Measurements from ENCODE around the gene QPCT.
A peak's percentile ranks its signal among the peaks of the same experiment; 100 is the strongest.

The QPCT gene

DNA sequence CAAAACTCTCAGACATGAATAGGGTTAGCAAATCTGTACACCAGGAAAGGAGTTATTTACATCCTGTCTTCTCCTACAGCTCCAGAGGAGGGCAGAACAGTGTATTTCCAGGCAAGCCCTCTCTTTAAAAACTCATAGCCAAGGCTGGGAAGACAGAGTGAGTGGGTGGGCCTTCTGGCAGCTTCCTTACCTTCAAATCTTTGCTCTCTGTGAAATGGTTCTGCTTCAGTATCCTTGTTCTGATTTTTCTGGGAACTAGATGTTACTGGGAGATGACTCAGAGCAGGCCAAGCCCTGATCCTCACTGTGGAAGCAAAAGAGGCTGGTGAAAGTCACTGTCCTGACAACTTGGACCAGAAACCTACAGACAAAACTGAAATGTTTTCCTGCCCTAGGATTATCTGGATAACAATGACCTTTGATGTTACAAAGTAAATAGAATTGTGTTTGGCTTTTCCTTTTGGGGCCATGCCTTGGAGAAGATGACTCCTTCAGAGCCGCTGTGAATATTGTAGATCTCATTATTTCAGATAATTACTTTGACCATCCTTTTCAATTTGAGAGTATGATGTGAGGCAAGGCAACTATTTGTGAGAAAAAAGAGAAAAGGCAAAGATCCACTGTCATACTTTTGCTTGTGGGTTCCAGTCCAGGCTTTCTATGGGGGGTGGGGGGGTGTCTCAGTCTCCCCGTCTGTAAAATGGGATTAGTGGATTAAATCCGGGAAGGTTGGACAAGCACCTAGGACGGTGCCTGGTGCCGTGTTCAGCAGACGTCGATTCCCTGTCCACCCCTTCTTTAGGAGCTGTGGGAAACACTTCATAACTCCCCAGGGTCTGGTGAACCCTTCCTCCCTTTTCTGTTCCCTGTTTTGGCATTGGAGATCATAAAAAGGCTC, 644 bp upstream of the QPCT start:
- H3K4me3 ChIP-seq (ENCODE audit: low read depth, low read length) = no peak overlapping the region
- TF ChIP-seq, protein P1, sequence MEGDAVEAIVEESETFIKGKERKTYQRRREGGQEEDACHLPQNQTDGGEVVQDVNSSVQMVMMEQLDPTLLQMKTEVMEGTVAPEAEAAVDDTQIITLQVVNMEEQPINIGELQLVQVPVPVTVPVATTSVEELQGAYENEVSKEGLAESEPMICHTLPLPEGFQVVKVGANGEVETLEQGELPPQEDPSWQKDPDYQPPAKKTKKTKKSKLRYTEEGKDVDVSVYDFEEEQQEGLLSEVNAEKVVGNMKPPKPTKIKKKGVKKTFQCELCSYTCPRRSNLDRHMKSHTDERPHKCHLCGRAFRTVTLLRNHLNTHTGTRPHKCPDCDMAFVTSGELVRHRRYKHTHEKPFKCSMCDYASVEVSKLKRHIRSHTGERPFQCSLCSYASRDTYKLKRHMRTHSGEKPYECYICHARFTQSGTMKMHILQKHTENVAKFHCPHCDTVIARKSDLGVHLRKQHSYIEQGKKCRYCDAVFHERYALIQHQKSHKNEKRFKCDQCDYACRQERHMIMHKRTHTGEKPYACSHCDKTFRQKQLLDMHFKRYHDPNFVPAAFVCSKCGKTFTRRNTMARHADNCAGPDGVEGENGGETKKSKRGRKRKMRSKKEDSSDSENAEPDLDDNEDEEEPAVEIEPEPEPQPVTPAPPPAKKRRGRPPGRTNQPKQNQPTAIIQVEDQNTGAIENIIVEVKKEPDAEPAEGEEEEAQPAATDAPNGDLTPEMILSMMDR (IDR thresholded peaks at IDR 0.05; ENCODE audit: borderline replicate concordance, insufficient read depth, low read depth, low read length) = 0 out of 2 replicates have a peak, but pooled peaks have one; percentile 12

DNA sequence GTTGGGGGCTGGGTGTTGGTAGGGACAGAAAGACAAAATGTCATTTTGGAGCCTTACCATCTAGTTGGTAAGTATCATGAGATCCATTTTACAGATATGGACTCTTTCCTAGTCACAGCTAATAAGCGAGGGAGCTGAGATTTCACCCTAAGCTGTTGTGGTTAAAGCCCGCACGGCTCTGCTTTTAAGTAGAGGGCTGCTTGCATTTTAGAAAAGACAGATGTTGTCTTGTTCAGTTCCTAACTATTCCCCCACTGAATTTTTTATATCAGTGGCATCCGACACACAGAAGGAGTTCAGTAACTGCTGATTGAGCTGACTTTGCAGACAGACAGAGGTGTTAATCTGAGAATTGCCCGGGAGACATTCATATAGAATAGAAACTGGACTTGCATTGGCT, 3.7 kb downstream of the QPCT start:
- H3K4me3 ChIP-seq (ENCODE audit: low read depth, low read length) = no peak overlapping the region
- TF ChIP-seq, protein P1 (IDR thresholded peaks at IDR 0.05; ENCODE audit: borderline replicate concordance, insufficient read depth, low read depth, low read length) = no peak

DNA sequence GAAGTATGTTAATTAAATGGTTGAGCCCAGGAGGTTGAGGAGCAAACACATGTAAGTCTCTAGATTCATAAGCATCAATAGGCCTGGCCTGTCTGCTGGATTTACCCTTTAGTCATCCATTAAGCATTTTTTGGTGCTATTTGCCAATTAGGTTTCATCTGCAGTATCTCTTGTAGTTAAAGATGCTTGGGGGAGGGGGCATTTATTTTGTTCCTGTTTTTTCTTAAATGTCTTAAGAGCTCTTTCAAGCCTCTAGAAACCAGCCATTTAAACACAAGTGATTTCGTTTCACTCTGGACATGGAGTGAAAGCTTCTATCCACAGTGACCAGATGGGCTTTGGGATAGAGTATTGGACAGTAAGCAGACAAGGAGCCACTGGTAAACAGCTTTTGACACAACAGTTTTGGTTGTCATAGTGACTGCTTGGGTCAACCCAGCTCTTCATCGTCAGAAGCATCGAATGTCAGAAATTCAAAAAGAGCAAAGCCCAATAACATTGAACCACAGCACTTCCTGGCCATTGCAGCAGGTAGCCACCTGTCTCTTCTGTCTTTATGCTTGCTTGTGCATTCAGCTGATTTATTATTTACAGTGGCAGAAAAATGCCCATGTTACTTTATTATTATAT, 4.9 kb downstream of the QPCT start:
- TF ChIP-seq, protein P1 (IDR thresholded peaks at IDR 0.05; ENCODE audit: borderline replicate concordance, insufficient read depth, low read depth, low read length) = no peak
- no peak overlapping the region for H3K4me3 ChIP-seq (ENCODE audit: low read depth, low read length)

DNA sequence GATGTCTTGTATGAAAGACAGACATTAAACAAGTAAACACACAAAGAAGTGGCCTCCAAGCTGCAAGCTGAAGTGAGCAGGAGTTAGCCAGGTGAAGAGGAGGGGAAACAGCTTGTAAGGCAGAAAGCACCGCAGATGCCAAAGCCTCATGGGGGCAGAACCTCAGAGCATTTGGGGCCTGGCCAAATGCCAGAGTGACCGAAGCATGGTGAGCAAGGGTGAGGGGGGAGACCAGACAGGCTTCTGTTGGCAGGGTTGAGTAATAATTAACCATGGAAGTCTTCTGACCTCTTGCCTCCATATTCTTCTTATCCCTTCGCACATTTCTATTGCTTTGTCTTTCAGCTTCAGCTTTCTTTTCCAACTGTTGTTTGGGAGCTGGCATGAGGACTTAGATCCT, 5.6 kb downstream of the QPCT start:
- no peak overlapping the region for H3K4me3 ChIP-seq (ENCODE audit: low read depth, low read length)
- TF ChIP-seq, protein P1 (IDR thresholded peaks at IDR 0.05; ENCODE audit: borderline replicate concordance, insufficient read depth, low read depth, low read length) = no peak

DNA sequence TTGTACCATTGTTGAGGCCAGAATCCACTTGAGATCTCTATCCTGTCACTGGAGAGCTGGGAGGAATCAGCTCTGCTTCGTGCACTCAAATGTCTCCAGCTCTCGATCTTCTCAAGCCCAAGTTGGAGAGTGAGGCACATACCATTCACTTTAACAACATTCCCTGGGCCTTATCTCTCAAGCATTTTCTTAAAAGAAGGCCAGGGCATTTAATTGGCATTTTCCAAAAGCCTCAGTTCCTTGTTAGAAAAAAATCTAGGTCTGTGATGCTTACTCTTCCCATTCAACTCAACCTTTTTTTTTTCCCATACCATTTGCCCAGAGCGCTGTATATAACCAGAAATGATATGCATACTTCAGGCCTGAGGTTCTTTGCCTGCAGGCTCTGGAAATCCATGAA, 10.1 kb downstream of the QPCT start:
- TF ChIP-seq, protein P1 (IDR thresholded peaks at IDR 0.05; ENCODE audit: borderline replicate concordance, insufficient read depth, low read depth, low read length) = no peak
- no peak overlapping the region for H3K4me3 ChIP-seq (ENCODE audit: low read depth, low read length)

DNA sequence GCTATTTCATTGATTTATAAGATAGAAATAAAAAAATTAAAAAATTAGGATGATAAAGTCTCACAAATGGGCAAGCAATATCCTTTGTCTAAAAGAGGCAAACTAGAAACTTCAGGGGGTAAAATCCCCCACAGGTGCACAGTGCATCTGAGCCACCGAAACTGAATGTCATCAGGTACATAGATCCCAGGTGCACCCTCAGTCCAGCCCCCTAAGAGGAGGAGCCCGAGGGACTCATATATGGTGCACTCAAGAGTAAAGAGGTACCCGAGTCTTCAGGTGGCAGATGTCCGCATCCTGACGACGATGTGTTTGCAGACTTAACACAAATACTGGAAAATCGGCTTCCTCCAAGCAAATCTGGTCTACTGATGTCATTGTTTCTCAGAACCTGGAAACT, 11.3 kb downstream of the QPCT start:
- no peak overlapping the region for H3K4me3 ChIP-seq (ENCODE audit: low read depth, low read length)
- TF ChIP-seq, protein P1 (IDR thresholded peaks at IDR 0.05; ENCODE audit: borderline replicate concordance, insufficient read depth, low read depth, low read length) = no peak

Measured in GM12875 (cell line).